22Rv1 (cell line): Measurements from ENCODE around the gene RSPH9.

Experiments
- CTCF ChIP-seq: fragments of 450-650 bp; IDR thresholded peaks from 2 replicates; pipeline ENCODE4 v1.5.1; 2017; ENCODE audit warnings: mild to moderate bottlenecking
- ZFX ChIP-seq: fragments of 450-650 bp; IDR thresholded peaks from 2 replicates; pipeline ENCODE4 v1.6.1; 2017; ENCODE audit warnings: antibody characterized with exemption, borderline replicate concordance

GRCh38 chr6:43621836-43622180 lies 23.0 kb upstream of the RSPH9 start:
- no peak for TF ChIP-seq CTCF
- no peak for TF ChIP-seq ZFX
